HFFc6 (cell line): ENCODE data around the gene CLIP3. TPM values are rescaled to one million over a fixed set of nuclear protein-coding genes. Genes with fewer than 3 reads are reported as not detected.

Experiments used
- DNase-seq: peaks from one replicate; pipeline ENCODE4 v3.0.0-alpha.2; 2018
- H3K27ac Mint-ChIP-seq: 2 replicates; pipeline ENCODE4 v1.8.0; 2020; ENCODE audit warnings: mild to moderate bottlenecking, mixed read lengths
- H3K27me3 Mint-ChIP-seq: 2 replicates; pipeline ENCODE4 v1.8.0; 2021; ENCODE audit warnings: mild to moderate bottlenecking, moderate library complexity, mixed read lengths; ENCODE audit not compliant: insufficient read depth
- H3K36me3 Mint-ChIP-seq: 2 replicates; pipeline ENCODE4 v1.8.0; 2021; ENCODE audit warnings: low read depth, mixed read lengths
- H3K4me1 Mint-ChIP-seq: 2 replicates; pipeline ENCODE4 v1.8.0; 2020; ENCODE audit warnings: low read depth, mixed read lengths
- H3K4me3 Mint-ChIP-seq: 2 replicates; pipeline ENCODE4 v1.8.0; 2020; ENCODE audit warnings: mild to moderate bottlenecking, moderate library complexity, mixed read lengths
- H3K9me3 Mint-ChIP-seq: 2 replicates; pipeline ENCODE4 v1.8.0; 2020; ENCODE audit warnings: mild to moderate bottlenecking, mixed read lengths
- total RNA-seq, 6 experiments: library from RNA; stranded (reverse); fragmentation: NEBNext Ultra II Directional; extraction: Animal tissue kit (Norgen Biotek cat#: 25700); gene quantifications; 2 replicates in 1 of 6; 3 replicates in 5 of 6; pipeline ENCODE4 v1.2.3, GENCODE V29; 2021
- TF ChIP-seq, protein P1 (sequence below): fragments of 200-600 bp; sonication (generic); IDR thresholded peaks from 2 replicates; pipeline ENCODE4 v1.5.0; 2021; ENCODE audit warnings: antibody characterized with exemption, mild to moderate bottlenecking

CLIP3 gene
- total RNA-seq, 6 experiments from 2014 or later = 62.2 to 93.1 (median 83.9) TPM

DNA sequence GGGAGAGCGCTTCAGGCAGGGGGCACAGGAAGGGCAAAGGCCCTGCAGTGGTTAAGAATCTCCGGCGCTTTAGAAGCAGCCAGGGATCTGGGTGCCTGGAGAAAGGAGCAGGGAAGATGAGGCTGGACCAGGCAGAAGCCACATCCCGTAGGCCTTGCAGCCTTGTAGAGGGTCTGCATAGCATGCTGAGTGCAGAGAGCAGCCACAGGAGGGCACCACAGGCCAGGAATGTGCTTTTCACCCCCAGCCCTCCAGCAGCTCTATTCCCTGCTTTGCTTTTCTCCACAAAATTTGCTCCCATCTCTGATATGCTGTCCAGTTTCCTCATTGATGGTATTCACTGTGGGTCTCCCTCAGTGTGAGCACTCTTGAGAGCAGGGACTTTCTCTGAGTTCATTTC is 27.8 kb upstream of the CLIP3 start:
- Mint-ChIP-seq H3K27ac (no peak overlapping the region), H3K4me3 (no peak overlapping the region), H3K36me3 (peaks cover 16% of the 10 kb centered on the region; the same call in 1 of the 2 replicates), H3K4me1 (peaks cover 18% of the 10 kb centered on the region), H3K9me3 (no peaks in the 10 kb centered on the region), H3K27me3 (no peaks in the 10 kb centered on the region)
- DNase-seq = peak; percentile 38
- TF ChIP-seq, protein P1, sequence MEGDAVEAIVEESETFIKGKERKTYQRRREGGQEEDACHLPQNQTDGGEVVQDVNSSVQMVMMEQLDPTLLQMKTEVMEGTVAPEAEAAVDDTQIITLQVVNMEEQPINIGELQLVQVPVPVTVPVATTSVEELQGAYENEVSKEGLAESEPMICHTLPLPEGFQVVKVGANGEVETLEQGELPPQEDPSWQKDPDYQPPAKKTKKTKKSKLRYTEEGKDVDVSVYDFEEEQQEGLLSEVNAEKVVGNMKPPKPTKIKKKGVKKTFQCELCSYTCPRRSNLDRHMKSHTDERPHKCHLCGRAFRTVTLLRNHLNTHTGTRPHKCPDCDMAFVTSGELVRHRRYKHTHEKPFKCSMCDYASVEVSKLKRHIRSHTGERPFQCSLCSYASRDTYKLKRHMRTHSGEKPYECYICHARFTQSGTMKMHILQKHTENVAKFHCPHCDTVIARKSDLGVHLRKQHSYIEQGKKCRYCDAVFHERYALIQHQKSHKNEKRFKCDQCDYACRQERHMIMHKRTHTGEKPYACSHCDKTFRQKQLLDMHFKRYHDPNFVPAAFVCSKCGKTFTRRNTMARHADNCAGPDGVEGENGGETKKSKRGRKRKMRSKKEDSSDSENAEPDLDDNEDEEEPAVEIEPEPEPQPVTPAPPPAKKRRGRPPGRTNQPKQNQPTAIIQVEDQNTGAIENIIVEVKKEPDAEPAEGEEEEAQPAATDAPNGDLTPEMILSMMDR = peak; percentile 76

DNA sequence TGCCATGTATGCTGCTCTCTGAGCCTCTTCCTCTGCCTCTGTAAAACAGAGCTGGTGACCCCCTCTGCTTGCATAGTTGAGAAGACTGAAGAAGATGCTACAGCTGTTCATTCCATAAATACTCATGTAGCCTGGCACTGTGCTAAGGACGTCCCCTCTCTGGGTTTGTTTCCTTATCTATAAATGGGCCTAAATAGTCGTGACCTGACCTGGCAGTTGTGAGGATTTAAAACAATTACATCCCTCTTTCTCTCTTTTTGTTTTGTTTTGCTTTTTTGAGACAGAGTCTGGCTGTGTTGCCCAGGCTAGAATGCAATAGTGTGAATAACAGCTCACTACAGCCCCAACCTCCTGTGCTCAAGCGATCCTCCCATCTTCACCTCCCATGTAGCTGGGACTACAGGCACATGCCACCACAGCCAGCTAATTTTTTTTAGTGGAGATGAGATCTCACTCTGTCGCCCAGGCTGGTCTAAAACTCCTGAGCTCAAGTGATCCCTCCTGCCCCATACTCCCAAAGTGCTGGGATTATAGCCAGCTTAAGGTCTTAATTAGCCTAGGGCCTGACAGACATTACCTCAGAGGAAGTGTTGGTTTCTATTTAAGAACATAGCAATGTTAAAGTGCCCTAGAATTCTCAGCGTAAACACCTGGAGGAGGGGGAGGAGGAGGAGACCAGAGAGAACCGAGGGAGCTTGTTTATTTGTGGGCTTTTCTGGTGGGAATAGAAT is 26.7 kb upstream of the CLIP3 start:
- H3K27ac Mint-ChIP-seq = no peak overlapping the region
- H3K36me3 Mint-ChIP-seq = peaks cover 10% of the 10 kb centered on the region; the same call in 1 of the 2 replicates
- TF ChIP-seq, protein P1 = no peak
- no peaks in the 10 kb centered on the region; the same call in 1 of the 2 replicates for H3K27me3 Mint-ChIP-seq
- no peak overlapping the region for H3K4me3 Mint-ChIP-seq
- H3K4me1 Mint-ChIP-seq = peaks cover 20% of the 10 kb centered on the region
- no peak for DNase-seq
- H3K9me3 Mint-ChIP-seq = no peaks in the 10 kb centered on the region

DNA sequence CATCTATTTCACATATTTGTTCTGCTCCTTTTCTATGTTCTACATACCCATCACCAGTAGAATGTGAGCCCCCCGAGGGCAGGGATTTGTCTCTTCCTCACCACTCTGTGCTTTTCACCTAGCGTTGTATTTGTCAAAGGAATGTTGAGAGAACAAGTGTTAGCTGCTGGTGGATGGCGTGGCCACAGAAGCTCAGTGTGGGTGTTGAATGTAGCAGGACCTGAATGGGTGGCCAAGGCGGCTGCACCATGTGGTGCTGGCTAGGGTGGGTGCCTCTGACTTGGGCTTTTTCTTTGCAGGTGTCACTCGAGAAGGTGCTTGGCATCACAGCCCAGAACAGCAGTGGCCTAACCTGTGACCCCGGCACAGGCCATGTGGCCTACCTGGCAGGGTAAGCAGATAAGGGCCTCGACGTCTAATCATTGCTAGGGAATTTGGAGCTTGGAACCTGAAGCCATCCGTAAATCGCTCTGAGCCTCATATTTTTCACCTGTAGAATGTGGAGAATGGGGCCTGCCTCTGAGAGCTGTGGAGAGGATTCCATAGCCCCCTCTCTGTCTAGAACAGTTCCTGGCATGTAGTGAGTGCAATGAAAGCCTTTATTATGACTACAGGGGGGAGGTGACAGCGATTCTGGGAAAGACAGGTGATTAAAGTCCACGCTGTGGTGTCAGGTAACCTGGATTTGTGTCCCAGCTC is 26.0 kb upstream of the CLIP3 start:
- Mint-ChIP-seq H3K4me1 (peaks cover 20% of the 10 kb centered on the region), H3K27me3 (no peaks in the 10 kb centered on the region; the same call in 1 of the 2 replicates), H3K36me3 (peaks cover 7% of the 10 kb centered on the region; the same call in 1 of the 2 replicates), H3K27ac (no peak overlapping the region), H3K9me3 (no peaks in the 10 kb centered on the region), H3K4me3 (no peak overlapping the region)
- DNase-seq = no peak
- TF ChIP-seq, protein P1 = no peak

DNA sequence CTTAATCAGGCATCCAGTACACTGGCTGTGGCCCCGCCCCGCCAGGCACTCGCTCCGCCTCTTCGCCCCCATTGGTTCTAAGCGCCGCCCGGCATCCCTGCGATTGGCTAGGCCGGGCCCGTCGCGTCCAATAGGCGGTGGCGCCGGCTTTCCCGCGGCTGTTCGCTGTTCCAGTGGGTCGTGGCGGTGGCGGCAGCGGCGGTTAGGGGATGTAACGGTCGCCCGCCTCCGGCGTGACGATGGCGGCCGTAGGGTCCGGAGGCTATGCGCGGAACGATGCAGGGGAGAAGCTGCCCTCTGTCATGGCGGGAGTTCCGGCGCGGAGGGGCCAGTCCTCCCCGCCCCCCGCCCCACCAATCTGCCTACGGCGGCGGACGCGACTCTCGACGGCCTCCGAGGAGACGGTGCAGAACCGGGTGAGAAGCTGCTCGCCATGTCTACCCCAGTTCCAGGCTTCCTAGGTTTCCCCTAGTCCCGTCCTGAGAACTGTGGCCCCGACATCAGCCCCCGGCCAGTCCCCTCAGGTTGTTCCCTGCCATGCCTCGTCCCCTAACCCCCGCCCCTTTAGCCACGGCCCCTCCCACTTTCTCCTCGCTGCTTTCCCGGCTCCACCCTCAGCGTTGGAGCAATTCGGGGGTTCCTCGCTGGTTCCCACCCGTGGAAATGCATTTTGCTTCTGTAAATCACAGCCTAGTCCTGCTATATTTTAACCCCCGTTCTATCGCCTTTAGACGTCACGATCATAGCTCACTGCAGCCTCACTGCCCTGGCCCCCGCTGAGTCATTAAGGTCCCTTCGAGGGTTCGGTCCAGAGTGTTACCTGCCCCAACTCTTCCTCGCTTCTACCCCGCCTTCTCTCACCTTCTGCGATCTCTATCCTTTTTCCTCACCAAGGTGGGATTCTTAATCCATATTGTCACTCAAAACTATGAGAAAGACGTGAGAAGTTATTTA is 22.3 kb upstream of the CLIP3 start, which contains the start of gene WDR62:
WDR62 (plus strand) TSS at position 165 of the 954 bp plus-strand sequence; CDS start at position 240, 75 bp downstream.
- Mint-ChIP-seq H3K9me3 (no peaks in the 10 kb centered on the region), H3K4me1 (peaks cover 20% of the 10 kb centered on the region), H3K4me3 (peak within 1 kb of the TSS; percentile 100), H3K27me3 (no peaks in the 10 kb centered on the region; the same call in 1 of the 2 replicates), H3K36me3 (peaks cover 2% of the 10 kb centered on the region; the same call in 1 of the 2 replicates), H3K27ac (peak within 1 kb of the TSS; percentile 98)
- DNase-seq = peak; percentile 86
- TF ChIP-seq, protein P1 = peak; percentile 42; the same call in 1 of the 2 replicates
